IMR-90 (cell line): ENCODE results near the gene TPX2.

ENCODE experiments used
- POLR2A ChIP-seq: IDR thresholded peaks from 2 replicates; pipeline ENCODE4 v1.6.1; 2012; ENCODE audit warnings: mild to moderate bottlenecking, low read depth, low read length
- RAD21 ChIP-seq: IDR thresholded peaks from 2 replicates; pipeline ENCODE4 v1.6.1; 2012; ENCODE audit warnings: low read length, improper control_type of control experiment
- TF ChIP-seq, protein P1 (sequence below): conservative IDR thresholded peaks from 2 replicates; pipeline ENCODE4 v1.5.1; 2012; ENCODE audit warnings: mild to moderate bottlenecking, low read depth, low read length, improper control_type of control experiment

GRCh38 chr20:31720486-31721407 lies 18.3 kb upstream of the TPX2 start:
- no peak for TF ChIP-seq POLR2A
- TF ChIP-seq, protein P1, sequence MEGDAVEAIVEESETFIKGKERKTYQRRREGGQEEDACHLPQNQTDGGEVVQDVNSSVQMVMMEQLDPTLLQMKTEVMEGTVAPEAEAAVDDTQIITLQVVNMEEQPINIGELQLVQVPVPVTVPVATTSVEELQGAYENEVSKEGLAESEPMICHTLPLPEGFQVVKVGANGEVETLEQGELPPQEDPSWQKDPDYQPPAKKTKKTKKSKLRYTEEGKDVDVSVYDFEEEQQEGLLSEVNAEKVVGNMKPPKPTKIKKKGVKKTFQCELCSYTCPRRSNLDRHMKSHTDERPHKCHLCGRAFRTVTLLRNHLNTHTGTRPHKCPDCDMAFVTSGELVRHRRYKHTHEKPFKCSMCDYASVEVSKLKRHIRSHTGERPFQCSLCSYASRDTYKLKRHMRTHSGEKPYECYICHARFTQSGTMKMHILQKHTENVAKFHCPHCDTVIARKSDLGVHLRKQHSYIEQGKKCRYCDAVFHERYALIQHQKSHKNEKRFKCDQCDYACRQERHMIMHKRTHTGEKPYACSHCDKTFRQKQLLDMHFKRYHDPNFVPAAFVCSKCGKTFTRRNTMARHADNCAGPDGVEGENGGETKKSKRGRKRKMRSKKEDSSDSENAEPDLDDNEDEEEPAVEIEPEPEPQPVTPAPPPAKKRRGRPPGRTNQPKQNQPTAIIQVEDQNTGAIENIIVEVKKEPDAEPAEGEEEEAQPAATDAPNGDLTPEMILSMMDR: no peak
- no peak for TF ChIP-seq RAD21
